SKM-1 treated with dmso at 0.1 percent for 144 hours (cell line): ENCODE measurements around the gene RLN1.
"Not testable (repeated sequence)": the region's sequence is repeated elsewhere in the genome, so short reads cannot be mapped to it uniquely, and the experiment has no call there.

ENCODE experiments used
- DNase-seq: peaks from one replicate; lab custom pipeline; 2025; ENCODE audit not compliant: unreplicated experiment; lab: John Stamatoyannopoulos, UW

Gene RLN1

DNA sequence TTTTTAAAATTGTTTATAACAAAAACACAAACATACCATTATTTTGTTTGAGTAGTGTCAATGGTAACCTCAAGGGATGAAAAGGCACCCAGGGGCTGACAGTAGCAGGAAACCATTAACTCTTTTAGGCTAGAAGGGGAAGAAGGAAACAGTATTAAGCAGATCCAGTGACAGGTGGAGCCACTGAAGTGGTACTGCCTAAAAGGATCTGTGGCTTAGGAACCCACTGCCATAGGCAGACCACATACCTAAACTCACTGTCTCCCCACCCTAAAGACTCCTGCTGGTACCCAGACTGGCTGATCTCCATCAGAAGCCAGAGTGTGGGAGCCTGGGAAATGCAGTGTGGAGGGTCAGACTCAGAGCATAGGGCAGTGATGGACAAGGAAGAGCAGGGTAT is 13.5 kb downstream of the RLN1 start:
- DNase-seq = no peak

DNA sequence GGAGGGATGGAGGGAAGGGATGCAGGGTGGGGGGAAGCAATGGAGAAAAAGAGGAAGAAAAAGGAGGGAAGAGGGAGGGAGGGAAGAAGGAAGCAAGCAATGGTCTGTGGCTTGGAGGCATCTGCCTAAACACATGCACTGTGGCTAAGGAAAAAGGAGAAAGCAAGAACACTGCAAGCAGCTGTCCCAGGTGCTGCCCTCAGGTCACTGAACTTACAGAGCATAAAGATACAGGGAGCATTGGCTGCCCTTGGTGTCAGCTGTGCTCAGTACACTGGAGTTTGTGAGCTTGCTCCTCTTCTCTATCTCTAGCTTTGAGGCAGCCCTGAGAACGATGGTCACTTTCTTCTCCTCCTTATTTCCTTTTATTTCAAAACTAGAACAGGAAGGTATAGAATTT is 18.1 kb downstream of the RLN1 start:
- not testable (repeated sequence) for DNase-seq

DNA sequence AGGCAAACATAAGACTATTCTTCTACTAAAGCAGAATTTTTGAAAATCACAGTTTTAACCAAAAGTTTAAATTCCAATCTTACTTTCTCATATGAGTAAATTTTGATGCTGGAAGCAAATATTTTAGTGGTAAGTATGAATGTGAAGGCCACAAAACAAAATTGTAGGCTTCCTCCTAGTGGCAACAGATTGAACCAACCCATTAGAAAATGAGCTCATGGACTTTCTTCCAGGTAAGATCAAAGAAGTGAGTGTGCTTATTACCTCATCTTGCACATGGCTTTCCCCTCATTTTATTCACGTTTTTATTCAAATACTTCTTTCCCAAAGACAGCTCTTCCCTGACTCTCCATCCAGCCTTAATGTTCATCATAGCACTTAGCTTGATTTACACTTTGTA is 18.6 kb downstream of the RLN1 start:
- DNase-seq = no peak

DNA sequence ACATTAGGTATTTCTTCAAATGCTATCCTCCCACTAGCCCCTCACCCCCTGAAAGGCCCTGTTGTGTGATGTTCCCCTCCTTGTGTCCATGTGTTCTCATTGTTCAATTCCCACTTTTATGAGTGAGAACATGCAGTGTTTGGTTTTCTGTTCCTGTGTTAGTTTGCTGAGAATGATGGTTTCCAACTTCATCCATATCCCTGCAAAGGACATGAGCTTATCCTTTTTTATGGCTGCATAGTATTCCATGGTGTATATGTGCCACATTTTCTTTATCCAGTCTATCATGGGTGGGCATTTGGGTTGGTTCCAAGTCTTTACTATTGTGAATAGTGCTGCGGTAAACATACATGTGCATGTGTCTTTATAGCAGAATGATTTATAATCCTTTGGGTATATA is 23.3 kb downstream of the RLN1 start:
- DNase-seq = not testable (repeated sequence)

DNA sequence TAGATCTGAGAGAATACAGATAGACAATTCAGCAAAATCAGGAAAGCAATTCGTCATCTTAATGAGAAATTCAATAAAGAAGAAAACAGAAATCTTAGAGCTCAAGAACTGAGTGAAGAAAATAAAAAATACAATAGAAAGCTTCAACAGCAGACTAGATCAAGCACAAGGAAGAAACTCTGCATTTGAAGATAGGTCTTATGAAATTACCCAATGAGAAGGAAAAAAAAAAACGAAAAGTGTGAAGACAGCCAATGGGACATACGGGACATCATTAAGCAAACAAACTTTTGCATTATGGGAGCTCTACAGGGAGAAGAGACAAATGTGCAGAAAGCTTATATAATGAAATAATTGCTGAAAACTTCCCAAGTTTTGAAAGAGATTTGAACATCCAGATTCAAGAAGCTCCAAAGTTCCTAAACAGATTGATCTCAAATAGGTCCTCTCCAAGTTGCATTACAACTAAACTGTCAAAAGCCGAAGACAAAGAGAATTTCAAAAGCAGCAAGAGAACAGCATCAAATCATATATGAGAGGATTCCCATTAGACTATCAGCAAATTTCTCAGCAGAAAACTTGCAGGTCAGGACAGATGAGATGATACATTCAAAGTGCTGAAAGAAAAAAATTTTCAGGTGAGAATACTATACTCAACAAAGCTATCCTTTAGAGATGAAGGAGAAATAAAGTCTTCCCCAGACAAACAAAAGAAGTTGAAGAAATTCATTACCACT is 24.3 kb downstream of the RLN1 start:
- DNase-seq = no peak

DNA sequence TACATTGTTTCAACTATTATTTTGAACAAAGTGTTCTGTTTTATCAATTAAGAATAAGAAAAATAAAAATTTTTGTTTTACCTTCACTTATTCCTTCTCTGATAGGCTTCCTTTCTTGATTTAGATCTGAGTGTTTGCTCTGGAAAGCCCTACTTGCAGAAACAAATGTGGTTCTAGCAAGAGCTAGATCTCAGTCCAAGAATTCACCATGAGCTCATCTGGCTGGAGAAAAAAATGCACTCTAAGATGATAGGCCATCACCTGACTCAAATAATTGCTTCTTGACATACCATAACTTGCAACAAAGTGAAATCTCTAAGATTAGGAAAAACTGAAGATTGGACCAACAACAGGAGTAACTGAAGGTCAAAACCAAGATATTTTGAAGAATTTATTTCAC is 28.8 kb downstream of the RLN1 start:
- no peak for DNase-seq

DNA sequence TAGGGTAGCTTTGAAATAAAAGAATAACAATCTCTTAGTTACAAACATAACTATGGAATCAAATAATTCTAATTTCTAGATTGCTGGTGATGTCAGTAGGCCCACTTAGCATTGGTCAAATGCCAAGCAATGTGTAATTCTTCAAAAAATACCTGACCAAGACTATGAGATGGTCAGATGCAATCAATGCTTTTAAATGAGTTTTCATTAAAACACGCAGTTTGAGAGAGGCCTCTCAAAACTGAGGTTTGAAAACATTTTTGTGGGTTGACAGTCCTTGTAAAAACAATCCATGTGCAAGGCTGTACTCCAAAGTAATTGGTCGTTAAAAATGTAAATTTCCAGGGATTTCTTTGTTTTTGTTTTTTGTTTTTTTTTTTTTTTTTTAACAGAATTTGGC is 33.9 kb downstream of the RLN1 start:
- DNase-seq = no peak

DNA sequence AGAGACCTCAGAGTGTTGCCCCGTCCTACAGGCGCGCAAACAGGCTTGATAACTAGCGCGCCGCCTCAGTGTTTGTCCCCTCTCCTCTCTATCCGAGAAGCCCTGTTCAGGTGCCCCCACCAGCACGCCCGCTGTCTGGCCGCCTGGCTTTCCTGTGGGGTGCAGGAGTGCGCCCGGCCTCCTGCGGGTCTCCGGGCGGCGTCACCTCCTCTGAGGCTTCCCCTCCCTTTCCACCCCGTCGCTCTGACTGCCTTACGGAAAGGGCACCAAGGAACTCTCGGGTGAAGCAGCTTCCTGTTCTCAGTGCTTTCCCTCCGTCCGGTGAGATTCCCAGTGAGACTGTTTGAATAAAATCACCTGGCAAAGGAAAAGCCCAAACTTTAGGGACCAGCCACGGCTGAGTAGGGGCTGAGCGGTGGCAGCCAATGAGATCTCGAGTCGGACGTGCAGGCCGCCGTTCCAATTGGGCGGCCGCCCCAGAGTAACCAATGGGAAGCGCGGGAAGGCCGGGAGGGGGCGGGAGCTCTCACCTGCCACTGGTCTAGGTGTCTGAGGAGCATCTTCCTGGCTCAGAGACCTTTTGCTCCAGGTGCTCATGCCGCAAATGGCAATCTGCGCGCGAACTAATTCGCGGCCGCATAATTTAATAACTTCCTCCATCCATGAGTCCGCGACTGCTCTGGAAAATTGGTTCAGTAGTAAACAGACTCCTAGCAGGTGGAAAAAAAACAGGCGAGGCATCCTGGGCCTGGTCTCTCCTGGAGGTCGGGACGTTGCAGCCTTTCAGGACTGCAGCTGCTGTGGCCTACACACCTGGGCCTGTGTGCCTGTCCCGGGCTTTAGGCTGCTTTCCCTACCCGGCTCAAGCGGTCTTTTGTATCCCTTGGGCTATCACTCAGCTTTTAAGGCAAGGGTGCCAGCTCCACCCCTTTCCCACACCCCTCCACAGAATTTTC is 35.6 kb downstream of the RLN1 start, which contains the start of gene RLN2:
RLN2 (minus strand) TSS at position 877 of the 956 bp plus-strand sequence; CDS start at position 741, 136 bp downstream.
- DNase-seq = not testable (repeated sequence)

DNA sequence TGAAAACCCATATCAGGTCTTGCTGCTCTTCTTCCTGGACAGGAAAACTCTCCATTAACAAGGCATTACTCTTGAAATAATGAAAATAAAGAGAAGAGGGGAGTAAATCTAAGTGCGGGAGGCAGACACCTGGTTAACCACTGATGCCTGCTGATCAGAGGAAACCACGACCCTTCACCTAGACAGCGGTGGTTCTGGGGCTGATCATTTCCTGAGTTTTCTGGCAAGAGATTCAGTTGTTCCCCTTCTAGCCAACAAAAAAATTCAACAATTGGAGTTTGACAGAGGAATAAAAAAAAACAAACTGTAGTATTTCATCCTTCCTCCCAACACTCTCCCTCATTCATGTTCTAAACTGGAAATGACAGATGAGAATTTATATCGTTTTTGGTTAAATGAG is 38.1 kb downstream of the RLN1 start:
- no peak for DNase-seq

DNA sequence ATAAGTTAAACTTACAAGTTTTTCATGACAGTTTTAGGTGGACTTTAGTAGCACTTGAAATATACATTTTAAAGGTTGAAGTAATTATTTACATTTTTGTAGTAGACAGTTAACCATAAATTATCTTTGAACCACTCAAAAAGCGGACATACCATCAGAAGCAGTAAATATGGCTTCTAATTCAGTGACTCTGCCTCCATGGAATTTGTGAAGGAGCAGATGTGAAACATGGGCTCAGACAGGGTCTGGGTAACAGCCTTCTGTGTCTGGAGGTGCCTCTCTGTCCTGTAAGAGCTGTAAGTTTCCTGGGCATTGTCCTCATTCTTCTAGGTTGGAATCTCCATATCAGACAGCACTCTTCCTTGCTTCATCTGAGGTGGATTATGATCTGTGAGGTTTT is 47.5 kb downstream of the RLN1 start:
- DNase-seq = no peak

DNA sequence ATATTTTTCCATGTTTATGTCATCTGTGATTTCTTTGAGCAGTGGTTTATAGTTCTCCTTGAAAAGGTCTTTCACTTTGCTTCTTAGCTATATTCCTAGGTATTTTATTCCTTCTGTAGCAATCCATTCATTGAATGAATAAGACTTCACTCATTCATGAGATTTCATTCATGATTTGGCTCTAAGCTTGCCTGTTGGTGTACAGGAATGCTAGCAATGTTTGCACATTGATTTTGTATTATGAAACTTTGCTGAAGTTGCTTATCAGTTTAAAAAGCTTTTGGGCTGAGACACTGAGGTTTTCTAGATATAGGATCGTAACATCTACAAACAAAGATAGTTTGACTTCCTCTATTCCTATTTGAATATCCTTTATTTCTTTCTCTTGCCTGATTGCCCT is 51.1 kb downstream of the RLN1 start:
- no peak for DNase-seq

DNA sequence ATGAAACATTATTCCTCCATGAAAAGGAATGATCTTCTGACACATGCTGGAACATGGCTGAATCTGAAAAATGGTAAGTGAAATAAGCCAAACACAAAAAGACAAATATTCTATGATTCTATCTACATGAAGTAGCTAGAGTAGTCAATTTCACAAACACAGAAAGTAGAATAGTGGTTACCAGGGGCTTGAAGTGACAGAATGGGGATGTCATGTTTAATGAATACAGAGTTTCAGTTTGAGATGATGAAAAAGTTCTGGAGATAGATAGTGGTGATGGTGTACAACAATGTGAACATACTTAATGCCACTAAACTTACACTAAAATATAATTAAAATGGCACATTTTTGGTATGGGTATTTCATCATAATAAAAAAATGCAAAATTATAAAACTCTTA is 53.4 kb downstream of the RLN1 start:
- DNase-seq = no peak
